ENCODE data around the gene EXOC6B.
"Not testable (repeated sequence)": the region's sequence is repeated elsewhere in the genome, so short reads cannot be mapped to it uniquely, and the experiment has no call there.

EXOC6B gene

GRCh38 chr2:72583836-72584235 lies 242.0 kb downstream of the EXOC6B start:
- DNase-seq: not testable (repeated sequence)

GRCh38 chr2:72583376-72583775 lies 242.5 kb downstream of the EXOC6B start:
- no peak for DNase-seq

GRCh38 chr2:72581560-72582181 lies 244.2 kb downstream of the EXOC6B start:
- DNase-seq: no peak

- peak; percentile 39 for DNase-seq
These were observed 246.1 kb downstream of the EXOC6B start for GRCh38 chr2:72579591-72580180.

- no peak for DNase-seq
These were observed 249.0 kb downstream of the EXOC6B start for GRCh38 chr2:72576861-72577260.

- DNase-seq: no peak
These were observed 249.4 kb downstream of the EXOC6B start for GRCh38 chr2:72576459-72576858.

- DNase-seq: no peak
These were observed 250.9 kb downstream of the EXOC6B start for GRCh38 chr2:72574886-72575285.

GRCh38 chr2:72573232-72573631 lies 252.6 kb downstream of the EXOC6B start:
- no peak for DNase-seq

- DNase-seq: no peak
These were observed 253.3 kb downstream of the EXOC6B start for GRCh38 chr2:72572501-72572900.

- no peak for DNase-seq
These were observed 255.4 kb downstream of the EXOC6B start for GRCh38 chr2:72570413-72570812.

GRCh38 chr2:72562451-72563153 lies 263.2 kb downstream of the EXOC6B start:
- no peak for DNase-seq

- DNase-seq: no peak
These were observed 264.1 kb downstream of the EXOC6B start for GRCh38 chr2:72561621-72562318.

- DNase-seq: no peak
These were observed 269.9 kb downstream of the EXOC6B start for GRCh38 chr2:72555943-72556342.

GRCh38 chr2:72555363-72555762 lies 270.5 kb downstream of the EXOC6B start:
- not testable (repeated sequence) for DNase-seq

- DNase-seq: not testable (repeated sequence)
These were observed 270.9 kb downstream of the EXOC6B start for GRCh38 chr2:72554910-72555309.

GRCh38 chr2:72554381-72554780 lies 271.5 kb downstream of the EXOC6B start:
- DNase-seq: no peak

GRCh38 chr2:72548081-72548764 lies 277.6 kb downstream of the EXOC6B start:
- no peak for DNase-seq

- no peak for DNase-seq
These were observed 280.0 kb downstream of the EXOC6B start for GRCh38 chr2:72545790-72546189.

GRCh38 chr2:72544554-72544953 lies 281.3 kb downstream of the EXOC6B start:
- DNase-seq: no peak

- no peak for DNase-seq
These were observed 282.2 kb downstream of the EXOC6B start for GRCh38 chr2:72543497-72544216.

GRCh38 chr2:72539071-72539552 lies 286.7 kb downstream of the EXOC6B start:
- no peak for DNase-seq

- DNase-seq: no peak
These were observed 287.3 kb downstream of the EXOC6B start for GRCh38 chr2:72538486-72538885.
